HS-5 (cell line): ENCODE data around the gene ZNF280C.
"Not testable (repeated sequence)": the region's sequence is repeated elsewhere in the genome, so short reads cannot be mapped to it uniquely, and the experiment has no call there.

Experiments used
- DNase-seq: peaks from one replicate; pipeline ENCODE4 v3.0.0-alpha.2; 2012; ENCODE audit warnings: low read depth

ZNF280C gene

DNA sequence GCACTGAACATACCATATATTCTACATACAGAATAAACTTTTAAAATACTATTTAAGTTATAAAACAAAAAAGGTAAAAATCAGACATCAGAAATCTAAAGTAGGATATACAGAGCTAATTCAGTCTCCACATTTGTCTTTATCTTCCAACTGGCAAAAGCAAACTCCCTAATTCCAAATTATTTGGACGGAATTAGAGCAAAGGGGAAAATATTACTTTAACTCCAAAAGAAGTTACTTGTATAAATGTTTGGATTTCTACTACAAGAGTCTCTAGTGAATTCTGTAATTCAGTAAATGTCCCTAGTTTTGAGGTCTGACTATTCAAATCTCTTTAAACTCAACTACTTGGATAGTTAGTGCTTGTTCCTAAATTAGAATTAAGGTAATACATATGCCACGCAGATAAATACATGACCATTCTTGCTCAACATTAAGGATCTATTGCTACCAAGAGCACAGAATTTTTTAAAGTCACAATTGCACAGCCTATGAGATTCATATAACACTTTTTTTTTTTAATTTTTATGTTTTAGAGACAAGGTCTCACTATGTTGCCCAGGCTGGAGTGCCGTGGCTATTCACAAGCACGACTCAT is 7.3 kb downstream of the ZNF280C start:
- no peak for DNase-seq

DNA sequence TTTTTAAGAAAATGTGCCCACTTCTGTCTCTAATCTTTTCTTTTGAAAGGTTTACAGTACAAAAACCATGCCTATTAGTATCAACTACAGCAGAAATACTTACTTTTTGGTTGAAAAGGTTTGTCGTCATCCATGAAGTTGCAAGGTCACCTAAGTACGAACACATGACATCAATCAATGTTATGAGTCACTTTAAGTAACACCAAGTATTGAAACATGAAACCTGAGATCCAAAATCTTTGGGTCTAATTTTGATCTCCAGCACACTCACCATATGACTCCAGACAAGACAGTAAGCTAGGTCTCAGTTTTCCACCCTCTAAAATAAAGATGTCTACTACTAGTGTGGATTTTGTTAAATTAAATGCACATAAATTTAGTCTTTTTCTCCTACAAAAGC is 8.4 kb downstream of the ZNF280C start:
- no peak for DNase-seq

DNA sequence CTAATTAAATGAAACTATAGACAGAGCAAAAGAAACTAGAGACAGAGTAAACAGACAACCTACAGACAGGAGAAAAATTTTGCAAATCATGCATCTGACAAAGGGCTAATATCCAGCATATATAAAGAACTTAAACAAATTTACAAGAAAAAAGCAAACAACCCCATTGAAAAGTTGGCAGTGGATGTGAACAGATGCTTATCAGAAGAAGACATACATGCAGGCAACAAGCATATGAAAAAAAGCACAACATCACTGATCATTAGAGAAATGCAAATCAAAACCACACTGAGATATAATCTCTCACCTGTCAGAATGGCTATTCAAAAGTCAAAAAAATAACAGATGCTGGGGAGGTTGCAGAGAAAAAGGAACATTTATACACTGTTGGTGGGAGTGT is 14.8 kb downstream of the ZNF280C start:
- DNase-seq, result no peak

DNA sequence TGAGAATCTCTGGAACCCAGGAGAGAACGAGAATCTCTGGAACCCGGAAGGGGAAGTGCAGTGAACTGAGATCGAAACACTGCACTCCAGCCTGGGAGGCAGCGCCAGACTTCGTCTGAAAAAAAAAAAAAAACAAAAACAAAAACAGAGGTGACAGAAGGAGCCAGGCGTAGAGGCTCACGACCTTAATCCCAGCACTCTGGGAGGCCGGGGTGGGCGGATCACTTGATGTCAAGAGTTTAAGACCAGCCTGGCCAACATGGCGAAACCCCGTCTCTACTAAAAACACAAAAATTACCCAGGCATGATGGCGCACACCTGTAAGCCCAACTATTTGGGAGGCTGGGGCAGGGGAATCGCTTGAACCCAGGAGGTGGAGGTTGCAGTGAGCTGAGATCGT is 17.0 kb downstream of the ZNF280C start:
- DNase-seq, result no peak

DNA sequence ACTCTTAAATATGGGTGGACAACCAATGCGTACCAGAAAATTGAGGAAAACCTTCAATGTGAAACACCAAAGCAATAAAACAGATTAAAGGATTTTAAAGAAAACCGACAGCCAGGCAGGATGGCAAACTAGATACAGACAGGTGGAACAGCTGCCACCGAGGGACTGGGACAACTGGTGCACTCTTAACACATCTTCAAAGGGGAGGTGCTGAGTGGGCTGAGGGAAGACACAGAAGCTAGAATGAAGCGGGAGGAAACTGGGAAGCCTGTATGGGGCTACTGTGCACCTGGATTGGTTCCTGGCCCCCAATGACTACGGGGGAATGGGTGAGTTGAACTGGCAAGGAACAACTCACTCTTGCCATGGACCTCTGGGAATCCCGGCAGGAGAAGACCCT is 20.7 kb downstream of the ZNF280C start:
- no peak for DNase-seq

DNA sequence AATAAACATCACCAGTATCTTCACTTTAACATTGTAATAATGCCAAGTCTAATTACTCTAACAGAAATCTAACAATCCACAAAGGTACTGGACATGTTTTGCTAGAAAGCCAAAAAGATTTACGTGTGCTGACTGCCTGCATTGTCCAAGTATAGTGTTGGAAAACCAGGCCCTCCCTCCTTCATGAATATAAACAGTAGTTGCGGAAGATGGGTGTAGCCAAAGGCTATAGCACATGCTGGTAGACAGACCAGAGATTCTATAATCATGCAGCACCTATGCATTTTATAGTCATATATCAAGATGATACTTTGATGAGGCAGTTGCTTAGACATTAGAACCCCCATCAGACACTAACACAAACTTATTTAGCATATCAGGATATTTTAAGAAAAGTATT is 22.6 kb downstream of the ZNF280C start:
- DNase-seq, result no peak

DNA sequence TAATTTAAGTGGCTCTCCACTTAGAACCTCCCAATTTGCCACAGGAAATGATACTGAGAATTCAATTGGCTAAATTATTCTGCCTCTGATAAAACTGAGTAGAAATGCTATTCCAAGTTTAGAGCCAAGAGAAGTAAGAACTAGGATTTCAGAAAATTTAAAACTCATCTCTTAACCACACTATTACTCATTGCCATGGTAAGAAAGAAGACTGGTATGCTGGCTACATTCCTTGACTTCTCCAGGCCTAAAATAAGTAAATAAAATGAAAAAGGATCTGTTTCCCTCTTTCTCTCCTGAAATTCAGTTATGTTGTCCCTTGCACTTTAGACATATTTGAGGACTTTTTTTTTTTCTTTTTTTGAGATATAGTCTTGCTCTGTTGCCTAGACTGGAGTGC is 23.3 kb downstream of the ZNF280C start:
- no peak for DNase-seq

DNA sequence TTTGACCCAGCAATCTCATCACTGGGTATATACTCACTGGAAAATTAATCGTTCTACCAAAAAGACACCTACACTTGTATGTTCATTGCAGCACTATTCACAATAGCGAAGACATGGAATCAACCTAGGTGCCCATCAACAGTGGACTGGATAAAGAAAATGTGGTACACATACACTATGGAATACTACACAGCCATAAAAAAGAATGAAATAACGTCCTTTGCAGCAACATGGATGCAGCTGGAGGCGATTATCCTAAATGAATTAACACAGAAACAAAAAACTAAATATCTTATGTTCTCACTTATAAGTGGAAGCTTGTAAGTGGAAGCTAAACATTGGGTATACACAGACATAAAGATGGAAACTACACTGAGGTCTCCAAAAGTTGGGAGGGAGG is 37.5 kb downstream of the ZNF280C start:
- DNase-seq, result not testable (repeated sequence)

DNA sequence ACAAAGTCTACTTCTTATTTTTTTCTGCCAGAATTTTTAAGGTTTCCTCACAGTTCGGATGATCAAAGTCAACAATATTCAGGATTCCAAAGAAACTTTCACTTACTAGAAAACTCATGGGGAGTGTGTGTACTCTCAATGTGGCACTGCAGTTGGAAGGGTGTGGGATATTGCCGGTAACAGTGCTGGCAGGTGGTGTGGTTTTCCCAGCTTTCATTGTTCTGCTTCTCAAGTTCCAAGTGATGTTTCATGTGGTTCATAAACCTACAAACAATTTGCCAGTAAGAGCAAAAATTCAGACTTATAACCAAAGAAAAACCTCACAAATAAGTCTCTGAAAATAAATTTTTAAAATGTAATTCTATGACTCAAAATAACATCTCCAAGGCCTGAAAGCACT is 39.8 kb downstream of the ZNF280C start:
- DNase-seq, result no peak

DNA sequence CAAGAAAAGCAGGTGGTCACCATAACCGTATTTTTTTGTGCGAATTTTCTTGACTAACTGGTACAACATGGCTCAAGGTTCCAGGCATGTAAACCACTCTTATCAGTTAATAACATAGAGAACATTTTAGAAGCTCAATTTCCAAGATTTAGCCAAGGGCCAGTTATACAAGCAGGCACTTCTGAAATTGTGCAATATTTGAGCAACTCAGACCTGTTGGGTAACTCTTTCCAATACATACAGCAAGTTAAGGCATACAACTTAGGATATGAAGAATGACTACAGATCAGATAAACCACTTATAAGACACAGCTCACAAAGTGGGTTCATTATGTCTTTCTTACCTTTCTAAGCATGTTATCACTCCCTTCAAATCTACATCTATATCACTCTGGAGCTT is 43.9 kb downstream of the ZNF280C start:
- no peak for DNase-seq

DNA sequence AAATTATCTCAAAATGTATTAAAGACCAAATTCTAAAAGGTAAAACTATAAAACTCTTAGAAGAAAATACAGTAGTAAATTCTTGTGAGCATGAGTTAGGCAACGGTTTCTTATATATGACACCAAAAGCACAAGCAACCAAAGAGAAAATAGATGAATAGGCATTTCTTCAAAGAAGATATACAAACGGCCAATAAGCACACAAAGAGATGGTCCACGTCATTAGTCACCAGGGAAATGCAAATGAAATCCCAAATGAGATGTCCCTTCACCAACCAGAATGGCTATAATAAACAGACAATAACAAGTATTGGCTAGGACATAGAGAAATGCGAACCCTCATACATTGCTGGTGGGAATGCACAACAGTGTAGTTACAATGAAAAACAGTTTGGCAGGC is 52.4 kb downstream of the ZNF280C start:
- no peak for DNase-seq

DNA sequence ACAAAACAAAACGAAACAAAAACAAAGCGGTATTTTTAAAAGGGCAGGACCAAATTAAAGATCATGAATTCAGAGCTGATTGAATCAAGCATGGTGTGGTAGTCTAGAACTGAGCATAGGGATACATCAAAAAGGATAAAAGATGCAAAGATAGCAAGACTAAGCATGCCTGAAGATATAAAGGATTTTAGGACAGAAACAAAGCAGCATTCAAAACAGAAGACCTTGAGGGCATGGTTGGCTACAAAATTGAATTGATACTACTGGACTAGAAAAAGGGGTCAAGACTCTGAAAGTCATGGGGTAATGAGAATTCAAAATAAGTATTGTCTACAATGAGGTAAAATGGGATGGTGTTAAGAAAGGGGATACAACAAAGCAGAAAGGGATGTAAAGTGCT is 55.3 kb downstream of the ZNF280C start:
- DNase-seq, result no peak

DNA sequence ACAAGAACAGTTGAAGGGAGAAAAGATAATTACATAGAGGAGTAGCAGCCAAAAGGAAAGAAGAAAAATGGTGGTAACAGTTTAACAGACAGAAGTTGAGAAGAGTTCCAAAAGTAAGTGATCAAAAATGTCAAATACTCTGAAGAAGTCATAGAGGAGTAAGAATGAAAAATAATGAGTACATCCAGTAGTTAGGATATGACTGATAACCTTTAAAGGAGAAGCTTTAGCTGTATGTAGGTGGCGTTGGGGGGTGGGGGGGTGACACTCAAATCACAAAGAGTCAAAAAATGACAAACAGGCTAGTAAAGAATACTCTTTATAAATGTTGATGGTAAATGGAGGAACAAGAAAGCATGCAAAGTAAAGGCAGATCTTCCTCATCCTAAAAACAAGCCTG is 56.3 kb downstream of the ZNF280C start:
- no peak for DNase-seq

DNA sequence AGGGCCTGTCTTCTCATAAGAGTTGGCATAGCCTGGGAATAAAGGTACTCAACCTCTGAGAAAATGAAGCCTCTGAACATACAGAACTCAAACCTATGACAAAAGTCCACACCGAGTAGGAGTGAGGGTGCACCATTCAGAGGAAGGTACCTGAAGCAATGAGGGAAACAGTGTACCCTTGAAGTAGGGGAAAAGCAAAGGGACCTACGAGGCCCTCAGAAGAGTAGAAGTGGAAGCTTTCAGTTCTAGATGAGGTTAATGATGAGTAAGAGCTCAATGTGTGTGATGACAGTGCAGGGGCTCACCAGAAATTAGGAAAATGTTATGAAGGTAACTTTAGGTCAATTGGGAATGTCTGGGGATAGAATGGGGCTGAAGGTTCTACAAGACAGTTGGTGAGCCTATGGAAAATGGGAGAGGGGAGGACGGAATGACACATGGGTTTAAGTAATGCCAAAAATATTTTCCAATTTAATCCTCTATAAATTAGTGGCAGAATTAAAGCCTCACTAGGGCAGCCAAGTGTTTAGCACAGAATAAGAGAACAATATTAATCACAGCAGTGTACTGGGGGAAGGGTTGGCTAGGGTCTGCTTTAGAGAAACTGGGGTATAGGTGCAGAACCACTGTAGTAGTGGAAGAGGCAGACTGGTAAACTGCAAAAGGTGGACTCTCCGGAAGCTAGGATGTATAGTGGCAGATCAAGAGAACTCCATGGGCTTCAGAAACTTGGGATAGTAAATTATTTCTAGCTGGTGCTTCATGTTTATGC is 57.1 kb downstream of the ZNF280C start:
- no peak for DNase-seq

DNA sequence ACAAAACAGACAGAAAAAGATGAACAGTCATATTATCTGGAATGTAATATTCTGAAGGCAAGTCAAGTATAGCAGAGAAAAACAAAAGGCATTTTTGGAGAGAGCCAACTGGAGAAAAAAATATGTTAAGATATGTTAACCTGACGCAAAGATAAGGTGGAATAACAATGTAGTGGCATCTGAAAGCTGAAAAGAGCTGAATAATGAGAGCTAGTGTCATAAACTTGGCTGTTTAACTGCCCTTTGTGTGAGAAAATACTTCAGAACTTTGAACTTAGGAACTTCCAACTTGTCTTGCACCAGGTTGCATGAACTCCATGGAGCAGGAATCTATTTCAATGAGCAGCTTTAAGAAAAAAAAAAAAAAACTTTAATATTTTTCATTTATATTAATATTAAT is 64.1 kb downstream of the ZNF280C start:
- DNase-seq, result no peak

DNA sequence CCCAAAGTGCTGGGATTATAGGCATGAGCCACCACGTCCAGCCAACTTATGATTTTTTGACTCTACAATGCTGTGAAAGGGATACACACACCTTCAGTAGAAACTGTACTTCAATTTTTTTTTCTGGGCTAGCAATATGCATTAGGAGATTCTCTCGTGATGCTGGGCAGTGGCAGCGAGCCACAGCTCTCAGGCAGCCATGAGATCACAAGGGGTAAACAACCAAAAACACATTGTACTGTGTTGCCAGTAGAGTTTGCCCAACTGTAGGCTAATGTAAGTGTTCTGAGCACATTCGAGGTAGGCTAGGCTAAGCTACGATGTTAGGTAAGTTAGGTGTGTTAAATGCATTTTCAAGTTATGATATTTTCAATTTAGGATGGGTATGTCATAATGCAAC is 71.2 kb downstream of the ZNF280C start:
- DNase-seq, result no peak

DNA sequence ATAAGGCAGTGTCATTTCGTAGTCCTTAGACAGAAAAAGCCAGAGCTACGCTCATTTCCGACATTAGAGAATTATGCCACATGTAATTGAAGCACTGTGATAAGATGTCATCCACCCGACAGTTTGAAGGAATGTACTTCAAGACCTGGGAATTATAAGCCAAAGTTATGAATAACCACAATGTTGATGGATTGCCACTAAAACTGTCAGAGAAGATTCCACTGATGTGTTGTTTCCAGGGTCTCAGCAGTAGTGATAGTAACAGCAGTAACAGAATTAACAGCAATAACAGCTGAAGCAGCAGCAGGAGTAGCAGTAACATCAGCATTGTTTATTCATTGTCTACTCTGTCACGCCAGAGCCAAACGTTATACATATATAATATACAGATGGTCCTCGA is 72.2 kb downstream of the ZNF280C start:
- DNase-seq, result no peak

DNA sequence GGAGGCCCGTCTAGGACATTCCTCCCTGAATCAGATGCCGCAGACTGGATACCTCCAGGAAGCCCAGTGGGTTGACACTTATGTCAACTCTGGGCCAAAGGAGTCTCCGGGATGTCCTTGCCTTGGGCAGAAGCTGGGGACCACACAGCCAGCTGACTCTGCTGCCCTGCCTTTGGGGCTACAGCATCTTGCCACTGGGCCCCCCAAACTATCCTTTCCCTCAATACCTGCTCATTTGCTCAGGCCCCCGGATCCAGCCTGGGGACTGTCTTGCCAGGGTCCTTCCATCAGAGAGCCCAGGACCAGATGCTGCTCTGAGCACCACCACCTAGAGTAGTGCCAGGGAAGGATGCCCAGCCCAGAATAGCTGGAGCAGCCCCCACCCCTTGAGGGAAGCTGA is 77.9 kb downstream of the ZNF280C start:
- DNase-seq, result no peak

DNA sequence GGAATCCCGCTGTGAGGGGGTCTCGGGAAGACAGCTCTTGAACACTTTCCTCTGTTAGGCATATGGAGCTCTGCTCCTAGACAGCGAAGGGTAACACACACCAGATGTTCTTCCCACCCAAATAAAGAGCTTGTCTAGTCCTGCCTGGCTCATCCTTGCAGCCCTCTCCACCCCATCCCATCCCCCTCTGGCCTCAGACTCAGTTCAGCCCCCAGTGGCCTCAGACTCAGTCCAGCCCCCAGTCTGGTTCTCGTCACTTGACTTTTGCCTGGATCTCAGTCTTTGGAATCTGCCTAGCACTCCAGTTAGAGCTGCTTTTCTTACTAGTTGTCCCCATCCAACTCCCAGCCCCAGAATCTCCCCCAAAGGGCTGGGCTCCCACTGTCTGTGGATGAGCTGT is 82.0 kb downstream of the ZNF280C start:
- DNase-seq, result no peak

DNA sequence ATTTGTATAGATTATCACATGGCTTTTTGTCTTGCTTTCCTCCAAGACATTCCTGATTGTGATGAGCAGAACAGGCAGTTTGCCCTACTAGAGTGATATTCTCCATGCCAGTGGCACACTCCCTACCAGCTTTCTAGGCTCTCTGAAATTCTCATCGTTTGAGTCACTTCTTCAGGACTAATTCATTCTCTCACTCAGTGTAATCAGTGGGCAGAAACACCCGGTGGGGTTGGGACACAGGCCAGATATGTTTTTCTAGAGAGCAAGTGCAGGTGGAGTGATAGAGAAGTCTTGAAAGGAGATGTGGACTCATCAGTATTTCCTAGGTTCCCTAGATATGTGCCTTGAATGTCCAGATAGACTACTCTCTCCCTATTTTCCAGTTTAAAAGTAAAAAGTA is 83.8 kb downstream of the ZNF280C start:
- DNase-seq, result no peak

DNA sequence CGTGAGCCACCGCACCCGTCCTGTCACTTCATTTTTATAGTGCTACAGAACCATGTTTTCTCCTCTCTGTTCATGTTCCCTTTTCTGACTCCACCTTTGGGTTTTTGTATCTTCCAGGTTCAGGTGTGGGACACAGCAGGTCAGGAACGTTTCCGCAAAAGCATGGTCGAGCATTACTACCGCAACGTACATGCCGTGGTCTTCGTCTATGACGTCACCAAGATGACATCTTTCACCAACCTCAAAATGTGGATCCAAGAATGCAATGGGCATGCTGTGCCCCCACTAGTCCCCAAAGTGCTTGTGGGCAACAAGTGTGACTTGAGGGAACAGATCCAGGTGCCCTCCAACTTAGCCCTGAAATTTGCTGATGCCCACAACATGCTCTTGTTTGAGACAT is 84.5 kb downstream of the ZNF280C start:
- no peak for DNase-seq

DNA sequence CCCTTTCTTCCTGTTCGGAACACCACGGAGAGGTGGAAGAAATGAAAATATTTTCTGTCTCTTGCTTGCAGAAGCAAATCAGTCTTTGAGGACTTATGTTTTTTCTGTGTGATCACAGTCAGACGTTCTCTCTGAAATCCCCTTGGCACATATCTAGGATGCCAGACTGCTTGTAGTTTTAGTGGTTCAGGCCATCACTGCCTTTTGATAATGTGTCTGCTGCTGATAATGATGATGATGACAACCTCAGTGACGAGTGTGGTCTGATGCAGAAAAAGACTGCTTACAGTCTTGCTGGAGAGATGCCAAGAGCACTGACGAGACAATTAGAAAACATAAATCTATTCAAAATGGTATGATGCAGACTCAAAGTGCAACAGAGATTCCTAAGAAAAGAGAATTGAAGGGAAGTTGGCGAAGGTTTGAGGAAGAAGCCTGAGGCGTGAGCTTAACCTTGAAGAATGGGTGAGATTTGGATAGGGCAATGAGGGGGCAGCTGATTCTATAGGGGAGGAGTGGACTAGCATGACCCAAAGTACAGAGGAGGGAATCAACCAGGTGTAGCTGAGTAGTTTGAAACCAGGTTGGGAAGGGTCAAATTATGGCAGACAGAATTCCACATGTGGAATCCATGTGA is 89.0 kb downstream of the ZNF280C start:
- DNase-seq, result no peak

DNA sequence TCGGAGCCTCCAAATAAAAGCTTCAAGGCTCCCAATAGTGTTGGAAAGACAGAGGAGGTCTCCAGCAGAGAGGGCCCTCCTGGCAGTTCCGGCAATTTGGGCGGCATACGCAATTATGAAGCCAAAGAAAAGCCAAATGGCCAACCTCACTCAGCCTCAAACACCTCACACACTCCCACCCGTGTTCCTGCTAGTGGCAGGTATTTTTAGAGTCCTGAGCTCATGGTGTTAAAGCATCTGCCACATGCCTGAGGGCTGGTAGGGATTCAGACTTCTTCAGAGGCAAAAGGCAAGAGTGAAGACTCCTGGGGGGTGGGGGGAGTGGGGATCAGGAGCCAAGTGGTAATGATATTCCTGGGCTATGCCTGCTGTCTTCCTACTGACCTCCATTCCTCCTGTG is 89.5 kb downstream of the ZNF280C start:
- no peak for DNase-seq

DNA sequence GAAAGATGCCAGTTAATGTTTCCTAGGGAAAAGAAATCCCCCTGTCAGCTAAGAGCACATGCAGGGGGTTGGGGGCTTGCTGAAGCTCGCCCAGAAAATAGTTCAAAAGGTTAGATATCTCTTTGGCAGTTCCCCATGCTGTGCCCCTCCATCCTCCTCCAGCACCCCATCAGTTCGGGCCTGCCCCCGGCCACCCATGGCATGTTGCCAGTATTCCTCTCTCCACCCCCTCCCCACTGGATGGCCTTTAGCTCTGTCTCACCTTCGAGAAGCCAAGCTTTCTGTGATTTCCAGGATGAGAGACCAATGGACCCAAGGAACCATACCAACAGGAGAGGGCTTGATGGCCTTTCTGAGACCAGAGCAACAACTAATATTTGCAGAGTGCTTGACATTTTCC is 91.8 kb downstream of the ZNF280C start:
- DNase-seq, result no peak
